A673 (cell line): Measurements from ENCODE around the gene PLEKHF1.

Experiments used
- CTCF ChIP-seq: fragments of 300-800, 200-600 bp; sonication (generic); conservative IDR thresholded peaks from 2 replicates; pipeline ENCODE4 v1.5.1; 2017; ENCODE audit warnings: low read depth, mild to moderate bottlenecking, antibody characterized with exemption, low read length, moderate library complexity, mixed read lengths
- EZH2 ChIP-seq: fragments of 200-600 bp; sonication (generic); IDR thresholded peaks from 2 replicates; pipeline ENCODE4 v1.6.1; 2017; ENCODE audit warnings: borderline replicate concordance, low read depth, mild to moderate bottlenecking, mixed read lengths, antibody characterized with exemption, low read length; ENCODE audit not compliant: poor library complexity, severe bottlenecking

- TF ChIP-seq CTCF (no peak), EZH2 (no peak)
These were observed 13.5 kb upstream of the PLEKHF1 start for GRCh38 chr19:29651622-29652394.
